ENCODE measurements around the gene SEC14L3.

DNA sequence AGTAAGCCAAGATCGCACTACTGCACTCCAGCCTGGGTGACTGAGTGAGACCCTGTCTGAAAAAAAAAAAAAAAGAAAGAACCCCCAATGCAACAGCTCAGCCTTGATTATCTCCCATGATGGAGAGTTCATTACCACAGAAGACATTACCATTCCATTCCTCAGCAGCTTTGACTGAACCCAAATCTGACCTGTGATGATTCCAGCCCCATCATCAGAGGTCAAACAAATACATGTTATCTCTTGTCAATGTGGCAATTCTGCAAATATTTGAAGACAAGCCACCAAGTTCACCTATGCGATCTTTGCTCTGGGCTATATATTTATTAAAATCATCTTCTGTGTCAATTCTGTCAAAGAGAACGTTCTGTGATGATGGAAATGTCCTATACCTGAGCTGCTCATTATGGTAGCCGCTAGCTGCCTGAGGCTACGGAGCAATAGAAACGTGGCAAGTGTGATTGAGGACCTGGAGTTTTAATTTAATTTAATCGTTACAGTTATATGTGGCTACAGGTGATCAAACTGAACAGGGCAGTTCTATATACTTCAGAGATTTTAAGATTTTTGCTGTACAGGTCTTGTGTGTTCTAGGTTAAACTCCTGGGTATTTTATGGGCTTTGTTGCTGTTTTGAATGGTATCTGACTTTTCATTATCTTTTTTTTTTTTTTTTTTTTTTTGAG lies 25.8 kb upstream of the SEC14L3 start:
- TF ChIP-seq KDM1A (CRISPR knock-in tag; IDR thresholded peaks at IDR 0.05) (peak; percentile 84; the same call in 1 of the 2 replicates), JUNB (CRISPR knock-in tag; IDR thresholded peaks at IDR 0.05; ENCODE audit: borderline replicate concordance) (no peak)

All from HepG2 (cell line).